Fibroblast of villous mesenchyme (primary cell): Measurements from ENCODE around the gene STYX. TPM values are rescaled to one million over a fixed set of nuclear protein-coding genes. Genes with fewer than 3 reads are reported as not detected.
"Not testable (repeated sequence)": the region's sequence is repeated elsewhere in the genome, so short reads cannot be mapped to it uniquely, and the experiment has no call there.

Experiments
- DNase-seq: peaks from one replicate; pipeline ENCODE4 v3.0.0-alpha.2; 2010; ENCODE audit warnings: low read depth
- H3K4me3 ChIP-seq: 2 replicates; pipeline ENCODE4 v1.5.1; 2011; ENCODE audit warnings: low read depth, mild to moderate bottlenecking, low read length
- CTCF ChIP-seq: IDR thresholded peaks from 2 replicates; pipeline ENCODE4 v1.5.1; 2012; ENCODE audit warnings: low read depth, mild to moderate bottlenecking, low read length; ENCODE audit not compliant: insufficient read depth
- total RNA-seq: library from RNA; depleted of rRNA; stranded (reverse); fragments of >200 nt; gene quantifications from 2 replicates; pipeline ENCODE4 v1.2.3, GENCODE V29; 2012

STYX gene
- total RNA-seq, 1 donor = 26.3 TPM

GRCh38 chr14:52738409-52738808 lies 8.4 kb downstream of the STYX start:
- no peak for DNase-seq
- TF ChIP-seq CTCF = no peak
- no peak overlapping the region for H3K4me3 ChIP-seq

GRCh38 chr14:52740751-52741150 lies 10.8 kb downstream of the STYX start:
- TF ChIP-seq CTCF = no peak
- no peak overlapping the region for H3K4me3 ChIP-seq
- DNase-seq = no peak

- DNase-seq = no peak
- no peak for TF ChIP-seq CTCF
Measured at GRCh38 chr14:52741865-52742264, 11.9 kb downstream of the STYX start.

GRCh38 chr14:52748647-52749292 lies 18.8 kb downstream of the STYX start:
- no peak for DNase-seq
- no peak for TF ChIP-seq CTCF
- no peak overlapping the region for H3K4me3 ChIP-seq

More at GRCh38 chr14:52741865-52742264, 11.9 kb downstream of the STYX start:
- no peak overlapping the region for H3K4me3 ChIP-seq

- no peak for DNase-seq
- no peak overlapping the region for H3K4me3 ChIP-seq
- no peak for TF ChIP-seq CTCF
Measured at GRCh38 chr14:52755607-52756316, 25.8 kb downstream of the STYX start.

GRCh38 chr14:52759145-52759544 lies 29.2 kb downstream of the STYX start:
- no peak overlapping the region for H3K4me3 ChIP-seq
- TF ChIP-seq CTCF = no peak
- no peak for DNase-seq

GRCh38 chr14:52762923-52763322 lies 33.0 kb downstream of the STYX start:
- not testable (repeated sequence) for H3K4me3 ChIP-seq, DNase-seq
